Natural killer cell (primary cell): ENCODE measurements around the gene CTSF. TPM values are rescaled to one million over a fixed set of nuclear protein-coding genes. Genes with fewer than 3 reads are reported as not detected.

Experiments used
- ATAC-seq, 3 donors: fragments of 150-1000 bp in 2 of 3; fragments of 200-7000 bp in 1 of 3; cut with Tn5 transposase; 1 replicate in 1 of 3; 2 replicates in 2 of 3; pipeline ENCODE4 v1.10.0; 2021; ENCODE audit warnings: mild to moderate bottlenecking in 2 of 3, moderate library complexity in 2 of 3
- DNase-seq, 2 donors: peaks; one replicate each; pipeline versions ENCODE4 v3.0.0 to v3.0.0-alpha.2; 2013 to 2021; ENCODE audit warnings: mixed read lengths in 1 of 2
- H3K27ac ChIP-seq: one replicate; pipeline ENCODE4 v1.5.1; 2013; ENCODE audit warnings: mild to moderate bottlenecking, low read length
- H3K27me3 ChIP-seq: one replicate; pipeline ENCODE4 v1.6.1; 2013; ENCODE audit warnings: low read length; ENCODE audit not compliant: control insufficient read depth, insufficient read depth
- H3K36me3 ChIP-seq: one replicate; pipeline ENCODE4 v1.6.1; 2013; ENCODE audit warnings: low read length; ENCODE audit not compliant: control insufficient read depth, insufficient read depth
- H3K4me1 ChIP-seq: one replicate; pipeline ENCODE4 v1.6.1; 2013; ENCODE audit warnings: low read length; ENCODE audit not compliant: control insufficient read depth, insufficient read depth
- H3K4me3 ChIP-seq: one replicate; pipeline ENCODE4 v1.5.1; 2013; ENCODE audit warnings: low read length
- H3K9me3 ChIP-seq: one replicate; pipeline ENCODE4 v1.6.1; 2013; ENCODE audit warnings: low read length; ENCODE audit not compliant: control insufficient read depth, insufficient read depth
- H3K27ac Mint-ChIP-seq, 2 donors: one replicate each; pipeline ENCODE4 v1.8.0; 2022; ENCODE audit warnings: mild to moderate bottlenecking in 2 of 2, mixed read lengths in 2 of 2, moderate library complexity in 1 of 2
- H3K27me3 Mint-ChIP-seq, 2 donors: one replicate each; pipeline ENCODE4 v1.8.0; 2022; ENCODE audit warnings: low read depth in 2 of 2, mixed read lengths in 2 of 2
- H3K36me3 Mint-ChIP-seq: one replicate; pipeline ENCODE4 v1.8.0; 2022; ENCODE audit warnings: mixed read lengths
- H3K4me1 Mint-ChIP-seq, 2 donors: one replicate each; pipeline ENCODE4 v1.8.0; 2022; ENCODE audit warnings: mixed read lengths in 2 of 2
- H3K4me3 Mint-ChIP-seq: one replicate; pipeline ENCODE4 v1.8.0; 2022; ENCODE audit warnings: mild to moderate bottlenecking, moderate library complexity, mixed read lengths
- H3K9me3 Mint-ChIP-seq, 2 donors: one replicate each; pipeline ENCODE4 v1.8.0; 2022; ENCODE audit warnings: mixed read lengths in 2 of 2
- WGBS: methylation state at CpG from one replicate; pipeline ENCODE4 v1.1.7; 2013; ENCODE audit warnings: missing lambda C conversion rate; ENCODE audit not compliant: insufficient coverage; 5-methylcytosine and 5-hydroxymethylcytosine counted together
- intact Hi-C: fragments of 100-400 bp; cut with micrococcal nuclease; formaldehyde crosslinking; loops from one replicate; pipeline ENCODE4 v1.14.2; 2022
- total RNA-seq, 4 donors: library from RNA; stranded (reverse); fragments of 120-200 nt in 1 of 4; gene quantifications; one replicate each; pipeline versions ENCODE4 v1.2.3 to v1.2.4, GENCODE V29; 2013 to 2022
- TF ChIP-seq, protein P1 (sequence below): fragments of 200-600 bp; IDR thresholded peaks from one replicate; pipeline ENCODE4 v1.8.0; 2022; ENCODE audit warnings: antibody characterized with exemption

The CTSF gene
- total RNA-seq, 3 donors from 2014 or later (not counting 1 experiment from before 2014, with no cell fraction given), result 17.1 to 27.0 (median 24.8) TPM

DNA sequence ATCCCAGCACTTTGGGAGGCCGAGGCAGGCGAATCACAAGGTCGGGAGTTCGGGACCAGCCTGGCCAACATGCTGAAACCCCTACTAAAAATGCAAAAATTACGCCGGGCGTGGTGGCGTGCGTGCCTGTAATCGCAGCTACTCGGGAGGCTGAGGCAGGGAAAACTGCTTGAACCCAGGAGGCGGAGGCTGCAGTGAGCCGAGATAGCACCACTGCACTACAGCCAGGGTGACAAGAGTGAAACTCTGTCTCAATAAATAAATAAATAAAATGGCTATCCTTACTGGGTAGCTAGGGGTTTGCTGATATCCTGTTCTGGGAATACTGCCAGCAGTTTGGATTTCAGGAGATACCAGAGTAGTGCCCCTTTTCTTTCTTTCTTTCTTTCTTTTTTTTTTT lies 45.7 kb upstream of the CTSF start:
- no peaks in the 10 kb centered on the region for H3K36me3 Mint-ChIP-seq
- intact Hi-C loops, result no loop called here
- Histone ChIP-seq H3K36me3 (peaks cover 3% of the 10 kb centered on the region), H3K4me3 (no peak overlapping the region), H3K9me3 (no peaks in the 10 kb centered on the region), H3K4me1 (peaks cover 42% of the 10 kb centered on the region), H3K27ac (no peak overlapping the region), H3K27me3 (no peaks in the 10 kb centered on the region)
- TF ChIP-seq, protein P1, sequence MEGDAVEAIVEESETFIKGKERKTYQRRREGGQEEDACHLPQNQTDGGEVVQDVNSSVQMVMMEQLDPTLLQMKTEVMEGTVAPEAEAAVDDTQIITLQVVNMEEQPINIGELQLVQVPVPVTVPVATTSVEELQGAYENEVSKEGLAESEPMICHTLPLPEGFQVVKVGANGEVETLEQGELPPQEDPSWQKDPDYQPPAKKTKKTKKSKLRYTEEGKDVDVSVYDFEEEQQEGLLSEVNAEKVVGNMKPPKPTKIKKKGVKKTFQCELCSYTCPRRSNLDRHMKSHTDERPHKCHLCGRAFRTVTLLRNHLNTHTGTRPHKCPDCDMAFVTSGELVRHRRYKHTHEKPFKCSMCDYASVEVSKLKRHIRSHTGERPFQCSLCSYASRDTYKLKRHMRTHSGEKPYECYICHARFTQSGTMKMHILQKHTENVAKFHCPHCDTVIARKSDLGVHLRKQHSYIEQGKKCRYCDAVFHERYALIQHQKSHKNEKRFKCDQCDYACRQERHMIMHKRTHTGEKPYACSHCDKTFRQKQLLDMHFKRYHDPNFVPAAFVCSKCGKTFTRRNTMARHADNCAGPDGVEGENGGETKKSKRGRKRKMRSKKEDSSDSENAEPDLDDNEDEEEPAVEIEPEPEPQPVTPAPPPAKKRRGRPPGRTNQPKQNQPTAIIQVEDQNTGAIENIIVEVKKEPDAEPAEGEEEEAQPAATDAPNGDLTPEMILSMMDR, result no peak
- H3K4me1 Mint-ChIP-seq, result peaks cover 38 to 44% of the 10 kb centered on the region in 2 donors
- WGBS, result 95% methylated on average over 13 of the region's 13 CpGs
- no peaks in the 10 kb centered on the region for H3K9me3 Mint-ChIP-seq
- H3K4me3 Mint-ChIP-seq, result no peak overlapping the region
- DNase-seq (no peak), ATAC-seq (no peak)
- no peak overlapping the region for H3K27ac Mint-ChIP-seq
- H3K27me3 Mint-ChIP-seq, result no peaks in the 10 kb centered on the region

DNA sequence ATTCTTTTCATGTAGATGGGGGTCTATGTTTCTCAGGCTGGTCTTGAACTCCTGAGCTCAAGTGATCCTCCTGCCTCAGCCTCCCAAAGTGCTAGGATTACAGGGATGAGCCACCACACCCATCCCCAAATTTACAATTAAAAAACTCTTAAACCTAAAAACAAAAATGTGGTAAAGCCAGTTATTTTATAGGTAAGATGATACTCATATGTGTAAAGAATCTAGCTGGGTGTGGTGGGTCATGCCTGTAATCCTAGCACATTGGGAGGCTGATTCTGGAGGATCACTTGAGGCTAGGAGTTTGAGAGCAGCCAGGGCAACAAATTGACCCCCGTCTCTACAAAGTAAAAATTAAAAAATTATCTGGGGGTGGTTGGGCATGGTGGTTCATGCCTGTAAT lies 44.1 kb upstream of the CTSF start:
- Histone ChIP-seq H3K4me3 (no peak overlapping the region), H3K27me3 (no peaks in the 10 kb centered on the region), H3K27ac (no peak overlapping the region), H3K36me3 (no peaks in the 10 kb centered on the region), H3K4me1 (peaks cover 29% of the 10 kb centered on the region), H3K9me3 (no peaks in the 10 kb centered on the region)
- Mint-ChIP-seq H3K27ac (no peak overlapping the region), H3K9me3 (no peaks in the 10 kb centered on the region), H3K4me1 (peaks cover 22 to 28% of the 10 kb centered on the region in 2 donors), H3K27me3 (no peaks in the 10 kb centered on the region), H3K36me3 (no peaks in the 10 kb centered on the region), H3K4me3 (no peak overlapping the region)
- no peak for ATAC-seq
- DNase-seq, result no peak
- WGBS, result 100% methylated on average over 1 of the region's 1 CpG
- intact Hi-C loops, result no loop called here
- TF ChIP-seq, protein P1, result no peak

DNA sequence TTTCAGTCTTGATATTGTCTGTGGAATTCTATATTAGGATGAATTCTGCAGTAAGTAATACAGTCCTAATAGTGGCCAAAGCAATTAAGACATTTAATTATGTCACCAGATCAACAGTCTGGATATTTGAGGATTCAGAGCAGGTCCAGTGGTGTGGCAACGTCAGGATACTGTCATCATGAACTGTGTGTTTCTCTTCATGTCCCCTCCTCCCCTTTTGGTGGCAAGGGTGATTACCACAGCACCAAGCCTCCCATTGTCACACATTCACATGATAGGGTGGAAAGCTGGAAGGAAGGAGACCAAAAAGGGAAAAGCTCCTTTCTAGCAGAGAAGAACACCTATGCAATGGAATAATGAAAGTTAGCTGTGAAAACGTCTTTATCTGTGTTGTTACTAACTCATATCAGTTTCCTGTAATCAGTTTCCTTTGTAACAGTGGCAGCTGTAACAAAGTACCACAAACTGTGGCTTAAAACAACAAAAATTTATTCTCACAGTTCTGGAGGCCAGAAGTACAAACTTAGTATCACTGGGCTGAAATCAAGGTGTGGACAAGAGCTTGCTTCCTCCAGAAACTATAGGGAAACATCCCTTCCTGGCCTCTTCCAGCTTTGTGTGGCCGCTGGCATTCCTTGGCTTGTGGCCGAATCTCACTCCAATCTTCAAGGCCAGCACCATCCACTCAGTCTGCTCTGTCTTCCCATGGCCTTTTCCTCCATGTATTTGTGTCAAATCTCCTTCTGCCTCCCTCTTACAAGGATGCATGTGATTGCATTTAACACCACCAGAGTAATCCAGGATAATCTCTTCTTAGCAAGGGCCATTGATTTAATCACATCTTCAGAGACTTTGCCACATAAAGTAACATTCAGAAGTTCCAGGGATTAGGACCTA lies 41.6 kb upstream of the CTSF start:
- Histone ChIP-seq H3K9me3 (no peaks in the 10 kb centered on the region), H3K36me3 (peaks cover 13% of the 10 kb centered on the region), H3K27ac (peak overlapping the region; percentile 49), H3K4me3 (no peak overlapping the region), H3K4me1 (peaks cover 19% of the 10 kb centered on the region), H3K27me3 (no peaks in the 10 kb centered on the region)
- Mint-ChIP-seq H3K27ac (peak overlapping the region; percentile 75 to 78), H3K4me3 (peak overlapping the region; percentile 32), H3K27me3 (no peaks in the 10 kb centered on the region), H3K9me3 (no peaks in the 10 kb centered on the region), H3K4me1 (peaks cover 5 to 15% of the 10 kb centered on the region in 2 donors), H3K36me3 (no peaks in the 10 kb centered on the region)
- intact Hi-C loops, result no loop called here
- TF ChIP-seq, protein P1, result no peak
- ATAC-seq (peak; percentile 57 to 74 (median 60)), DNase-seq (no peak)
- WGBS, result 68% methylated on average over 3 of the region's 4 CpGs
